GM12801 (cell line): ENCODE data around the gene SVOP.

ENCODE experiments used
- CTCF ChIP-seq: IDR thresholded peaks from one replicate; pipeline ENCODE4 v1.5.1; 2011; ENCODE audit warnings: control low read depth; ENCODE audit not compliant: insufficient read length; ENCODE audit errors: extremely low read depth

The SVOP gene

GRCh38 chr12:109016016-109016415 lies 4.9 kb downstream of the SVOP start:
- no peak for TF ChIP-seq CTCF

GRCh38 chr12:109014984-109015765 lies 5.7 kb downstream of the SVOP start:
- no peak for TF ChIP-seq CTCF

GRCh38 chr12:109010259-109010658 lies 10.6 kb downstream of the SVOP start:
- no peak for TF ChIP-seq CTCF

- TF ChIP-seq CTCF, result no peak
Measured at GRCh38 chr12:109009766-109010165, 11.1 kb downstream of the SVOP start.

GRCh38 chr12:109004017-109004416 lies 16.9 kb downstream of the SVOP start:
- TF ChIP-seq CTCF, result no peak

- TF ChIP-seq CTCF, result no peak
Measured at GRCh38 chr12:108996320-108996719, 24.5 kb downstream of the SVOP start.

GRCh38 chr12:108995370-108995992 lies 25.4 kb downstream of the SVOP start:
- TF ChIP-seq CTCF, result no peak
